Stimulated activated CD8-positive, alpha-beta memory T cell treated with anti-CD3 and anti-CD28 coated beads, Interleukin-7, amount 100 ng/mL, for 4 hours (primary cell): ENCODE measurements around the gene GPR15.

Experiments used
- DNase-seq, 2 donors: peaks; one replicate each; pipeline ENCODE4 v3.0.0-alpha.2; 2020; ENCODE audit warnings: low read depth in 2 of 2

GPR15 gene

GRCh38 chr3:98531622-98532274, at the start of gene GPR15:
TSS of gene GPR15 (plus strand) at chr3:98531978. CDS start at chr3:98532034, 56 bp downstream.
- no peak for DNase-seq

- no peak for DNase-seq
Observed at GRCh38 chr3:98482717-98483482, 48.9 kb upstream of the GPR15 start.

GRCh38 chr3:98483626-98484025, 48.2 kb upstream of the GPR15 start:
- no peak for DNase-seq

- DNase-seq = no peak
Observed at GRCh38 chr3:98497381-98497780, 34.4 kb upstream of the GPR15 start, which contains the start of gene OR5K2. TSS of gene OR5K2 (plus strand) at chr3:98497681. CDS start at chr3:98497681, 0 bp downstream.

GRCh38 chr3:98500019-98500418, 31.8 kb upstream of the GPR15 start:
- DNase-seq = no peak

- no peak for DNase-seq
Observed at GRCh38 chr3:98501270-98501669, 30.5 kb upstream of the GPR15 start.

GRCh38 chr3:98501863-98502576, 29.8 kb upstream of the GPR15 start:
- DNase-seq = no peak

- DNase-seq = no peak
Observed at GRCh38 chr3:98504539-98504938, 27.2 kb upstream of the GPR15 start.

- no peak for DNase-seq
Observed at GRCh38 chr3:98508582-98508981, 23.2 kb upstream of the GPR15 start.

GRCh38 chr3:98512576-98512975, 19.2 kb upstream of the GPR15 start:
- DNase-seq = no peak

- no peak for DNase-seq
Observed at GRCh38 chr3:98513091-98513511, 18.7 kb upstream of the GPR15 start.

- DNase-seq = no peak
Observed at GRCh38 chr3:98513736-98514135, 18.0 kb upstream of the GPR15 start.

- no peak for DNase-seq
Observed at GRCh38 chr3:98514948-98515347, 16.8 kb upstream of the GPR15 start.

GRCh38 chr3:98518816-98519215, 13.0 kb upstream of the GPR15 start:
- no peak for DNase-seq

- no peak for DNase-seq
Observed at GRCh38 chr3:98519351-98519750, 12.4 kb upstream of the GPR15 start.

GRCh38 chr3:98521897-98522543, 9.8 kb upstream of the GPR15 start:
- DNase-seq = peak; percentile 30 to 40

- DNase-seq = peak; percentile 90 to 93
Observed at GRCh38 chr3:98522544-98523281, 9.1 kb upstream of the GPR15 start, which contains the start of gene CLDND1. TSS of gene CLDND1 (minus strand) at chr3:98522902. CDS start at chr3:98521424, 1,478 bp downstream.

- DNase-seq = no peak
Observed at GRCh38 chr3:98525494-98525893, 6.3 kb upstream of the GPR15 start.

GRCh38 chr3:98528474-98529346, 3.1 kb upstream of the GPR15 start:
- DNase-seq = no peak

- DNase-seq = no peak
Observed at GRCh38 chr3:98529856-98530459, 1.8 kb upstream of the GPR15 start.
